Colonic mucosa (tissue), 4 donors: Measurements from ENCODE around the gene MOSPD2. TPM values are rescaled to one million over a fixed set of nuclear protein-coding genes. Genes with fewer than 3 reads are reported as not detected.

ENCODE experiments used
- DNase-seq: peaks from one replicate; pipeline ENCODE4 v3.0.0-alpha.2; 2020
- H3K27ac ChIP-seq: fragments of 200-600 bp; one replicate; pipeline ENCODE4 v1.8.0; 2021
- H3K27me3 ChIP-seq: fragments of 200-600 bp; one replicate; pipeline ENCODE4 v1.8.0; 2021
- H3K36me3 ChIP-seq: fragments of 200-600 bp; one replicate; pipeline ENCODE4 v1.8.0; 2021
- H3K4me1 ChIP-seq: fragments of 200-600 bp; one replicate; pipeline ENCODE4 v1.8.0; 2021; ENCODE audit warnings: mild to moderate bottlenecking
- H3K4me3 ChIP-seq: fragments of 200-600 bp; one replicate; pipeline ENCODE4 v1.8.0; 2021
- H3K9ac ChIP-seq, 2 donors: one replicate each; pipeline ENCODE4 v1.7.0; 2013; ENCODE audit warnings: control low read depth in 2 of 2, low read depth in 2 of 2, low read length in 2 of 2
- H3K9me3 ChIP-seq: fragments of 200-600 bp; one replicate; pipeline ENCODE4 v1.8.0; 2021
- CTCF ChIP-seq: fragments of 200-600 bp; IDR thresholded peaks from one replicate; pipeline ENCODE4 v1.8.0; 2022; ENCODE audit warnings: antibody characterized with exemption, mild to moderate bottlenecking
- intact Hi-C: fragments of 100-400 bp; cut with DNase I; formaldehyde crosslinking; loops from one replicate; pipeline ENCODE4 v1.14.1; 2022
- total RNA-seq, 2 donors: library from RNA; stranded (reverse); fragmentation: NEBNext Ultra II Directional in 1 of 2; extraction: Animal tissue kit (Norgen Biotek cat#: 25700) in 1 of 2; gene quantifications; one replicate each; pipeline ENCODE4 v1.2.1, GENCODE V29; 2021
- donor health status: healthy.
- donor health status: DM: no; HTN: no; CAD: no.
- donor health status: DM: no; HTN: no; CAD: no.

Gene MOSPD2
- total RNA-seq, 2 donors from 2014 or later = 8.7 to 11.0 TPM

GRCh38 chrX:14886252-14886651, 13.0 kb downstream of the MOSPD2 start:
- Histone ChIP-seq H3K9ac (no peak overlapping the region), H3K4me3 (no peak overlapping the region), H3K9me3 (no peaks in the 10 kb centered on the region), H3K27me3 (no peaks in the 10 kb centered on the region), H3K27ac (no peak overlapping the region), H3K4me1 (no peaks in the 10 kb centered on the region), H3K36me3 (no peaks in the 10 kb centered on the region)
- intact Hi-C loops = no loop called here
- TF ChIP-seq CTCF = no peak
- no peak for DNase-seq

GRCh38 chrX:14896273-14896672, 23.1 kb downstream of the MOSPD2 start:
- Histone ChIP-seq H3K9ac (no peak overlapping the region), H3K4me3 (no peak overlapping the region), H3K27me3 (no peaks in the 10 kb centered on the region), H3K4me1 (no peaks in the 10 kb centered on the region), H3K36me3 (no peaks in the 10 kb centered on the region), H3K27ac (no peak overlapping the region), H3K9me3 (no peaks in the 10 kb centered on the region)
- no peak for DNase-seq
- intact Hi-C loops = no loop called here
- TF ChIP-seq CTCF = no peak

GRCh38 chrX:14897042-14897441, 23.8 kb downstream of the MOSPD2 start:
- H3K4me3 ChIP-seq = no peak overlapping the region
- H3K36me3 ChIP-seq = no peaks in the 10 kb centered on the region
- no peak overlapping the region for H3K9ac ChIP-seq
- H3K9me3 ChIP-seq = no peaks in the 10 kb centered on the region
- H3K27me3 ChIP-seq = no peaks in the 10 kb centered on the region
- TF ChIP-seq CTCF = no peak
- intact Hi-C loops = no loop called here
- no peak overlapping the region for H3K27ac ChIP-seq
- H3K4me1 ChIP-seq = no peaks in the 10 kb centered on the region
- DNase-seq = no peak

GRCh38 chrX:14899607-14900006, 26.4 kb downstream of the MOSPD2 start:
- Histone ChIP-seq H3K4me1 (no peaks in the 10 kb centered on the region), H3K4me3 (no peak overlapping the region), H3K27ac (no peak overlapping the region), H3K9me3 (no peaks in the 10 kb centered on the region), H3K27me3 (no peaks in the 10 kb centered on the region), H3K36me3 (no peaks in the 10 kb centered on the region), H3K9ac (no peak overlapping the region)
- no peak for TF ChIP-seq CTCF
- no peak for DNase-seq
- intact Hi-C loops = no loop called here

- H3K9me3 ChIP-seq = no peaks in the 10 kb centered on the region
- no peaks in the 10 kb centered on the region for H3K27me3 ChIP-seq
- intact Hi-C loops = no loop called here
- H3K4me1 ChIP-seq = no peaks in the 10 kb centered on the region
- no peak for TF ChIP-seq CTCF
- no peak overlapping the region for H3K9ac ChIP-seq
- no peaks in the 10 kb centered on the region for H3K36me3 ChIP-seq
- no peak overlapping the region for H3K4me3 ChIP-seq
- DNase-seq = no peak
- no peak overlapping the region for H3K27ac ChIP-seq
Measured at GRCh38 chrX:14902537-14902936, 29.3 kb downstream of the MOSPD2 start.

GRCh38 chrX:14903891-14904290, 30.7 kb downstream of the MOSPD2 start:
- H3K36me3 ChIP-seq = no peaks in the 10 kb centered on the region
- no peaks in the 10 kb centered on the region for H3K4me1 ChIP-seq
- H3K4me3 ChIP-seq = no peak overlapping the region
- intact Hi-C loops = no loop called here
- no peaks in the 10 kb centered on the region for H3K27me3 ChIP-seq
- H3K27ac ChIP-seq = no peak overlapping the region
- no peak for TF ChIP-seq CTCF
- H3K9me3 ChIP-seq = no peaks in the 10 kb centered on the region
- no peak overlapping the region for H3K9ac ChIP-seq
- DNase-seq = no peak
